HL-60 (cell line): ENCODE data around the gene SVIL.
"Not testable (repeated sequence)": the region's sequence is repeated elsewhere in the genome, so short reads cannot be mapped to it uniquely, and the experiment has no call there.

ENCODE experiments used
- DNase-seq, 2 experiments: peaks; one replicate each; pipeline ENCODE4 v3.0.0-alpha.2; 2010 to 2020; ENCODE audit warnings: low read depth in 1 of 2, low spot score in 1 of 2
- H3K27ac ChIP-seq: fragments of 250-450 bp; sonication (Bioruptor Pico); replicated peaks from 2 replicates; pipeline ENCODE4 v1.5.1; 2020; ENCODE audit warnings: mild to moderate bottlenecking, moderate library complexity
- H3K27me3 ChIP-seq: fragments of 250-450 bp; sonication (Bioruptor Pico); 2 replicates; pipeline ENCODE4 v1.5.1; 2021; ENCODE audit warnings: mild to moderate bottlenecking, moderate library complexity; ENCODE audit not compliant: insufficient read depth, poor library complexity, severe bottlenecking
- H3K4me3 ChIP-seq: replicated peaks from 2 replicates; pipeline ENCODE4 v1.5.1; 2011; ENCODE audit warnings: mild to moderate bottlenecking, control low read depth, low read length; ENCODE audit not compliant: insufficient read depth
- CTCF ChIP-seq: IDR thresholded peaks from one replicate; pipeline ENCODE4 v1.5.1; 2011; ENCODE audit warnings: low read length, control low read depth, inconsistent platforms; ENCODE audit not compliant: insufficient read depth
- GABPA ChIP-seq: IDR thresholded peaks from 2 replicates; pipeline ENCODE4 v1.6.1; 2012; ENCODE audit warnings: low read depth
- POLR2AphosphoS5 ChIP-seq: IDR thresholded peaks from 2 replicates; pipeline ENCODE4 v1.6.1; 2012; ENCODE audit warnings: low read depth
- SPI1 ChIP-seq: IDR thresholded peaks from 2 replicates; pipeline ENCODE4 v1.6.1; 2012; ENCODE audit warnings: low read depth, mild to moderate bottlenecking, borderline replicate concordance
- TF ChIP-seq, protein P1 (sequence below): IDR thresholded peaks from 2 replicates; pipeline ENCODE4 v1.6.1; 2012; ENCODE audit warnings: low read depth; ENCODE audit not compliant: insufficient replicate concordance

Gene SVIL

GRCh38 chr10:29517352-29517923 is 117.3 kb downstream of the SVIL start:
- H3K27ac ChIP-seq, result no peak overlapping the region
- peak in 1 of 2 experiments; percentile 39 for DNase-seq
- no peaks in the 10 kb centered on the region for H3K27me3 ChIP-seq
- no peak for TF ChIP-seq POLR2AphosphoS5
- no peak for TF ChIP-seq GABPA
- TF ChIP-seq, protein P1, sequence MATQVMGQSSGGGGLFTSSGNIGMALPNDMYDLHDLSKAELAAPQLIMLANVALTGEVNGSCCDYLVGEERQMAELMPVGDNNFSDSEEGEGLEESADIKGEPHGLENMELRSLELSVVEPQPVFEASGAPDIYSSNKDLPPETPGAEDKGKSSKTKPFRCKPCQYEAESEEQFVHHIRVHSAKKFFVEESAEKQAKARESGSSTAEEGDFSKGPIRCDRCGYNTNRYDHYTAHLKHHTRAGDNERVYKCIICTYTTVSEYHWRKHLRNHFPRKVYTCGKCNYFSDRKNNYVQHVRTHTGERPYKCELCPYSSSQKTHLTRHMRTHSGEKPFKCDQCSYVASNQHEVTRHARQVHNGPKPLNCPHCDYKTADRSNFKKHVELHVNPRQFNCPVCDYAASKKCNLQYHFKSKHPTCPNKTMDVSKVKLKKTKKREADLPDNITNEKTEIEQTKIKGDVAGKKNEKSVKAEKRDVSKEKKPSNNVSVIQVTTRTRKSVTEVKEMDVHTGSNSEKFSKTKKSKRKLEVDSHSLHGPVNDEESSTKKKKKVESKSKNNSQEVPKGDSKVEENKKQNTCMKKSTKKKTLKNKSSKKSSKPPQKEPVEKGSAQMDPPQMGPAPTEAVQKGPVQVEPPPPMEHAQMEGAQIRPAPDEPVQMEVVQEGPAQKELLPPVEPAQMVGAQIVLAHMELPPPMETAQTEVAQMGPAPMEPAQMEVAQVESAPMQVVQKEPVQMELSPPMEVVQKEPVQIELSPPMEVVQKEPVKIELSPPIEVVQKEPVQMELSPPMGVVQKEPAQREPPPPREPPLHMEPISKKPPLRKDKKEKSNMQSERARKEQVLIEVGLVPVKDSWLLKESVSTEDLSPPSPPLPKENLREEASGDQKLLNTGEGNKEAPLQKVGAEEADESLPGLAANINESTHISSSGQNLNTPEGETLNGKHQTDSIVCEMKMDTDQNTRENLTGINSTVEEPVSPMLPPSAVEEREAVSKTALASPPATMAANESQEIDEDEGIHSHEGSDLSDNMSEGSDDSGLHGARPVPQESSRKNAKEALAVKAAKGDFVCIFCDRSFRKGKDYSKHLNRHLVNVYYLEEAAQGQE, result no peak
- TF ChIP-seq SPI1, result peak; percentile 70
- TF ChIP-seq CTCF, result peak; percentile 16
- no peak overlapping the region for H3K4me3 ChIP-seq

- not testable (repeated sequence) for H3K4me3 ChIP-seq, DNase-seq, H3K27me3 ChIP-seq, H3K27ac ChIP-seq
Observed at GRCh38 chr10:29516309-29516932, 118.3 kb downstream of the SVIL start.

DNA sequence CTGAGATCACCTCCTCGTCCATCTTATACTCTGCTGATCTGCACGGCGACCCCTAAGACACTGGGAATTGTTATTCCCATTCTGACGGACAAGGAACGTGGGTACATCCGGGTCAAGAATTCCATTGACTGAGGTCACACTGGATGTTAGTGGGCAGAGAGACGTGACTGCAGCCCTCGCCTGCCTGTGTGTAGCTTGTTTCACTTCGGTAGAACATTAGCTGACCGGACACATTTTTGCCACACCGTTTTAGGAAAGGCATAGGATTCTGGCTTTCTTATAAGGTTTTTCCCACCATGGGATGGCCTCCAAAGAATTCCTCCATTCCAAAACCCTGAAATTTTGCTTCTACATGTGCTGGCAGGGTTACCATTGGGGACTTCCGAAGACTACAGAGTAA is 118.9 kb downstream of the SVIL start:
- not testable (repeated sequence) for DNase-seq, H3K27ac ChIP-seq, H3K27me3 ChIP-seq, H3K4me3 ChIP-seq

DNA sequence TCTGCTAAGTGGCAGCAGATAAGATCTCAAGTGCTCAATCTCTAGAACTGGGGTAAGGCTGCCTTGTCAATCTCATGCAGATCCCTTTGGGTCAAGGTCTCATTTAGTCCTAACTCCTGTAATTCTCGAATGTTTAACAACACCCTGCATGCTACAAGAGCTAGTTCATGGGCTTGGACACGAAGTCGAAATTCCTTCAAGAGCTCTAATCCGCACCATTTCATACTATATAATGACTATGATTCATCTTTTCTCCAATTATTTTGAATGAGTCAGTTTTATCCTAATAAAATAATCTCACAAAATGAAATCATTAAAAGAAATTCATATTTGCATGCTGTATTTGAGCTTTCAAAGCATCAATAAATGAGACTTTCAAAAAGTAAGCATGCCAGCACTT is 119.7 kb downstream of the SVIL start:
- not testable (repeated sequence) for H3K4me3 ChIP-seq, DNase-seq, H3K27me3 ChIP-seq, H3K27ac ChIP-seq

- H3K27ac ChIP-seq, result no peak overlapping the region
- H3K4me3 ChIP-seq, result no peak overlapping the region
- no peaks in the 10 kb centered on the region for H3K27me3 ChIP-seq
- TF ChIP-seq CTCF, result no peak
- TF ChIP-seq SPI1, result no peak
- TF ChIP-seq, protein P1, result no peak
- no peak for TF ChIP-seq GABPA
- TF ChIP-seq POLR2AphosphoS5, result no peak
- no peak for DNase-seq
Observed at GRCh38 chr10:29514306-29514705, 120.5 kb downstream of the SVIL start.
